GM10248 (cell line): Measurements from ENCODE around the gene SHH.

ENCODE experiments used
- CTCF ChIA-PET: fragments of 300-600 bp; sonication (Branson Sonifier 250); formaldehyde crosslinking; extraction: SDS; loops from one replicate; lab custom pipeline; 2021; ENCODE audit warnings: antibody characterized with exemption; lab: Yijun Ruan, JAX
- POLR2A ChIA-PET: fragments of 350-650 bp; sonication (Branson Sonifier 250); formaldehyde crosslinking; extraction: SDS; loops from one replicate; lab custom pipeline; 2020; ENCODE audit warnings: antibody characterized with exemption; lab: Yijun Ruan, JAX
- DNase-seq: peaks from one replicate; pipeline ENCODE4 v3.0.0; 2012; ENCODE audit errors: extremely low spot score
- TF ChIP-seq, protein P1 (sequence below): IDR thresholded peaks from 2 replicates; pipeline ENCODE4 v1.5.1; 2012; ENCODE audit warnings: mild to moderate bottlenecking, low read depth; ENCODE audit errors: extremely low read depth, missing control alignments, control extremely low read depth

SHH gene

DNA sequence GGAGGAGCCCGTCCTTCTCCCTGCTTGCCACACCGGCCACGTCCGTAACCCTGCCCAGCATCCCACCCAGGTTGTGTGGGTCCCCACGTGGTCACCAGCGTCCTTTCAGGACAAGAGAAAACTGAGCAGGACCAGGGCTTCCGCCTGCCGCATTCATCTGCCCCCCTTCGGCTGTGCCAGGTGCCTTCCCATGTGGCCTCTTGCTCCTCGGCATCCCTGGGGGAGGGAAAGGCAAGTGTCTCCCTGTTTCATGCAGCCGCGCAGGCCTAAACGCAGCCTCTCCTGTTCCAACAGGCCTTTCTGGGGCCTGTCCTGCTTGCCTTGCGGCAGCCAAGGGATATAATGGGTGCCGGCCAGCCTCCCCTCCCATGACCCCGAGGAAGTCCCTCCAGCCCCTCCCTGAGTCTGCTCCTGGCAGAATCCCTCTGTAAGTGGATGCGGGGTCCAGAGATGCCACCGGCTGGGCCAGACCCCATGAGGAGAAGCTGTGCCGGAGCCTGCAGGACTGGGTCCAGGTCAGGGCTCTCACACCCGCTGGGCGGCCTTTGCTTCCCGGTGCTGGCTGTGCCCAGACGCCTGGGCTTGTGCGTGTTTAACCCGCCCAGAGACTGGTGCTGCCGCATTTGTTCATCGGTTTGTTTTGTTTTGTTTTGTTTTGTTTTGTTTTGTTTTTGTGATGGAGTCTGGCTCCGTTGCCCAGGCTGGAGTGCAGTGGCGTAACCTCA lies 23.1 kb downstream of the SHH start:
- TF ChIP-seq, protein P1, sequence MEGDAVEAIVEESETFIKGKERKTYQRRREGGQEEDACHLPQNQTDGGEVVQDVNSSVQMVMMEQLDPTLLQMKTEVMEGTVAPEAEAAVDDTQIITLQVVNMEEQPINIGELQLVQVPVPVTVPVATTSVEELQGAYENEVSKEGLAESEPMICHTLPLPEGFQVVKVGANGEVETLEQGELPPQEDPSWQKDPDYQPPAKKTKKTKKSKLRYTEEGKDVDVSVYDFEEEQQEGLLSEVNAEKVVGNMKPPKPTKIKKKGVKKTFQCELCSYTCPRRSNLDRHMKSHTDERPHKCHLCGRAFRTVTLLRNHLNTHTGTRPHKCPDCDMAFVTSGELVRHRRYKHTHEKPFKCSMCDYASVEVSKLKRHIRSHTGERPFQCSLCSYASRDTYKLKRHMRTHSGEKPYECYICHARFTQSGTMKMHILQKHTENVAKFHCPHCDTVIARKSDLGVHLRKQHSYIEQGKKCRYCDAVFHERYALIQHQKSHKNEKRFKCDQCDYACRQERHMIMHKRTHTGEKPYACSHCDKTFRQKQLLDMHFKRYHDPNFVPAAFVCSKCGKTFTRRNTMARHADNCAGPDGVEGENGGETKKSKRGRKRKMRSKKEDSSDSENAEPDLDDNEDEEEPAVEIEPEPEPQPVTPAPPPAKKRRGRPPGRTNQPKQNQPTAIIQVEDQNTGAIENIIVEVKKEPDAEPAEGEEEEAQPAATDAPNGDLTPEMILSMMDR: no peak
- no peak for DNase-seq
- ChIA-PET POLR2A (no interaction called here), CTCF (interaction anchor here (2.0 kb wide), 1 partner anchor 190 kb away, joined by 5 read pairs; no protein-coding TSS in a partner anchor)

- POLR2A ChIA-PET: no interaction called here
- DNase-seq: no peak
- CTCF ChIA-PET: interaction anchor here (2.0 kb wide), 1 partner anchor 190 kb away, joined by 5 read pairs; no protein-coding TSS in a partner anchor
- TF ChIP-seq, protein P1: no peak
Measured at GRCh38 chr7:155788616-155789000, 23.7 kb downstream of the SHH start.

- CTCF ChIA-PET: interaction anchor here (0.7 to 1.0 kb wide), 3 partner anchors 9 to 190 kb away, joined by 3 read pairs; no protein-coding TSS in a partner anchor
- TF ChIP-seq, protein P1: no peak
- POLR2A ChIA-PET: no interaction called here
- DNase-seq: no peak
Measured at GRCh38 chr7:155787171-155787851, 25.0 kb downstream of the SHH start.

- ChIA-PET POLR2A (no interaction called here), CTCF (interaction anchor here (0.9 kb wide), 1 partner anchor 8 kb away, joined by 3 read pairs; no protein-coding TSS in a partner anchor)
- no peak for DNase-seq
- TF ChIP-seq, protein P1: no peak
Measured at GRCh38 chr7:155786491-155786890, 25.8 kb downstream of the SHH start.

- ChIA-PET POLR2A (no interaction called here), CTCF (interaction anchor here (1.2 kb wide), 1 partner anchor 187 kb away, joined by 4 read pairs; no protein-coding TSS in a partner anchor)
- DNase-seq: no peak
- TF ChIP-seq, protein P1: no peak
Measured at GRCh38 chr7:155785536-155785935, 26.7 kb downstream of the SHH start.

DNA sequence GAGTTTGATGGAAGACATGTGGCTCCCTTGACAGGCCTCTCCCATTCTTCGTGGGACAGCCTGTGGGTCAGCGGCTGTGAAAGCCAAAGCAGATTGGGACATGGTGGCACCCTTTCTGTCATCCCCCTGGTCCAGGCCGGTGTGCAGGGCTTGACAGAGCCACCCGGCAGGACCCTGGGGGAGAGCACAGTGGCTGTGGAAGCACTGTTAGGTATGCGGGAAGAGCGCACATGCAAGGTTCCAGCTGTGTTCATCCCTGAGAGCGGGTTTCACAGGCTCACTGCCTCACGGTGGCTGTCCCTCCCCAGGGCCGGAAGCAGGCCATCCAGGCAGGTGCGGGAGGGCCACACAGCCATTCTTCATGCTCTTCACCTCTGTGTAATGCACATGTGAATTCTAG lies 29.8 kb downstream of the SHH start:
- TF ChIP-seq, protein P1: no peak
- CTCF ChIA-PET: interaction anchor here (0.9 to 1.8 kb wide), 2 partner anchors 9 to 184 kb away, joined by 3 to 8 read pairs; no protein-coding TSS in a partner anchor
- DNase-seq: no peak
- POLR2A ChIA-PET: no interaction called here
